B cell (primary cell): Measurements from ENCODE around the gene ITPR2. TPM values are rescaled to one million over a fixed set of nuclear protein-coding genes. Genes with fewer than 3 reads are reported as not detected.

Source experiments
- ATAC-seq: fragments of 200-7000 bp; cut with Tn5 transposase; one replicate; pipeline ENCODE4 v1.10.0; 2021; ENCODE audit warnings: low read depth, mild to moderate bottlenecking, moderate number of reproducible peaks, moderate library complexity
- CTCF ChIA-PET: fragments of 350-600 bp; sonication (Branson Sonifier 250); formaldehyde crosslinking; loops from one replicate; lab custom pipeline; 2021; ENCODE audit warnings: antibody characterized with exemption, inconsistent platforms; lab: Charles Lee
- POLR2A ChIA-PET: fragments of 350-600 bp; sonication (Branson Sonifier 250); formaldehyde crosslinking; loops from one replicate; lab custom pipeline; 2021; ENCODE audit warnings: antibody characterized with exemption; lab: Charles Lee
- DNase-seq: peaks from one replicate; pipeline ENCODE4 v3.0.0; 2013
- H2AFZ ChIP-seq: 2 replicates; pipeline ENCODE4 v1.6.1; 2012; ENCODE audit warnings: mild to moderate bottlenecking, low read depth, low read length; ENCODE audit not compliant: insufficient read depth, poor library complexity, severe bottlenecking
- H3K27ac ChIP-seq, 2 donors: 1 replicate in 1 of 2; 2 replicates in 1 of 2; pipeline ENCODE4 v1.5.1; 2012 to 2013; ENCODE audit warnings: low read length in 2 of 2, mild to moderate bottlenecking in 2 of 2, moderate library complexity in 1 of 2
- H3K27me3 ChIP-seq, 4 experiments: fragments of 200-600 bp in 1 of 4; sonication (generic) in 1 of 4; replicated peaks in 1 of 4; 1 replicate in 2 of 4; 2 replicates in 2 of 4; pipeline versions ENCODE4 v1.6.1 to v1.7.0; 2013 to 2016; ENCODE audit warnings: low read length in 3 of 4, mild to moderate bottlenecking in 2 of 4, mixed read lengths in 1 of 4, moderate library complexity in 1 of 4; ENCODE audit not compliant: insufficient read depth in 4 of 4, control insufficient read depth in 3 of 4; ENCODE audit errors: control extremely low read depth in 1 of 4
- H3K36me3 ChIP-seq, 2 experiments: replicated peaks in 1 of 2; 1 replicate in 1 of 2; 2 replicates in 1 of 2; pipeline versions ENCODE4 v1.6.1 to v1.7.1; 2013; ENCODE audit warnings: low read length in 1 of 2; ENCODE audit not compliant: insufficient read depth in 2 of 2, control insufficient read depth in 1 of 2; ENCODE audit errors: control extremely low read depth in 1 of 2, extremely low read depth in 1 of 2
- H3K4me1 ChIP-seq, 2 donors: fragments of 200-600 bp in 1 of 2; sonication (generic) in 1 of 2; 1 replicate in 1 of 2; 2 replicates in 1 of 2; pipeline versions ENCODE4 v1.5.1 to v1.6.1; 2013 to 2017; ENCODE audit warnings: low read length in 2 of 2; ENCODE audit not compliant: control insufficient read depth in 2 of 2, insufficient read depth in 2 of 2
- H3K4me2 ChIP-seq: replicated peaks from 2 replicates; pipeline ENCODE3; 2012; ENCODE audit warnings: mild to moderate bottlenecking, low read depth, low read length; ENCODE audit not compliant: poor library complexity, severe bottlenecking
- H3K4me3 ChIP-seq, 5 experiments: fragments of 200-600 bp in 1 of 5; sonication (generic) in 1 of 5; 1 replicate in 3 of 5; 2 replicates in 2 of 5; pipeline versions ENCODE4 v1.5.1 to v1.7.0; 2011 to 2016; ENCODE audit warnings: low read length in 4 of 5, mild to moderate bottlenecking in 4 of 5, low read depth in 2 of 5, control low read depth in 1 of 5, moderate library complexity in 1 of 5; ENCODE audit not compliant: insufficient read depth in 1 of 5; ENCODE audit errors: control extremely low read depth in 1 of 5, extremely low read depth in 1 of 5
- H3K79me2 ChIP-seq: fragments of 200-600 bp; sonication (generic); one replicate; pipeline ENCODE4 v1.6.0; 2016; ENCODE audit warnings: low read length; ENCODE audit not compliant: control insufficient read depth, insufficient read depth
- H3K9ac ChIP-seq: fragments of 200-600 bp; sonication (generic); 2 replicates; pipeline ENCODE4 v1.6.1; 2017; ENCODE audit warnings: mild to moderate bottlenecking, low read length, moderate library complexity
- H3K9me3 ChIP-seq, 3 donors: one replicate each; pipeline versions ENCODE4 v1.6.1 to v1.7.1; 2013; ENCODE audit warnings: low read length in 2 of 3; ENCODE audit not compliant: control insufficient read depth in 2 of 3, insufficient read depth in 1 of 3; ENCODE audit errors: control extremely low read depth in 1 of 3
- H4K20me1 ChIP-seq: 2 replicates; pipeline ENCODE4 v1.6.0; 2012; ENCODE audit warnings: mild to moderate bottlenecking, low read length; ENCODE audit not compliant: insufficient read depth, control insufficient read depth, poor library complexity, severe bottlenecking
- H3K27ac Mint-ChIP-seq: one replicate; pipeline ENCODE4 v1.8.0; 2021; ENCODE audit warnings: mixed read lengths
- H3K27me3 Mint-ChIP-seq: one replicate; pipeline ENCODE4 v1.8.0; 2021; ENCODE audit warnings: mixed read lengths
- H3K4me1 Mint-ChIP-seq: one replicate; pipeline ENCODE4 v1.8.0; 2021; ENCODE audit warnings: mixed read lengths
- H3K4me3 Mint-ChIP-seq: one replicate; pipeline ENCODE4 v1.8.0; 2021; ENCODE audit warnings: mixed read lengths
- H3K9me3 Mint-ChIP-seq: one replicate; pipeline ENCODE4 v1.8.0; 2022; ENCODE audit warnings: mixed read lengths; ENCODE audit not compliant: insufficient read depth
- EZH2 ChIP-seq: IDR thresholded peaks from 2 replicates; pipeline ENCODE4 v1.6.1; 2012; ENCODE audit warnings: borderline replicate concordance, low read depth, mild to moderate bottlenecking, moderate library complexity, low read length; ENCODE audit not compliant: insufficient read depth, poor library complexity, severe bottlenecking
- whole genome bisulfite sequencing: methylation state at CpG from one replicate; pipeline ENCODE4 v1.1.5; 2013; ENCODE audit warnings: missing lambda C conversion rate; ENCODE audit not compliant: insufficient coverage; 5-methylcytosine and 5-hydroxymethylcytosine counted together
- intact Hi-C: fragments of 100-400 bp; cut with micrococcal nuclease; formaldehyde crosslinking; loops from one replicate; pipeline ENCODE4 v1.10.0; 2022
- polyA plus RNA-seq: library from polyadenylated mRNA; depleted of rRNA; stranded (reverse); fragments of >200 nt; gene quantifications from 2 replicates; pipeline ENCODE4 v1.2.3, GENCODE V29; 2012
- total RNA-seq, 2 donors: library from RNA; stranded (reverse); fragments of 120-200 nt in 1 of 2; gene quantifications; 1 replicate in 1 of 2; 2 replicates in 1 of 2; pipeline versions ENCODE4 v1.2.3 to v1.2.4, GENCODE V29; 2013 to 2022
- TF ChIP-seq, protein P1 (sequence below): fragments of 200-600 bp; IDR thresholded peaks from one replicate; pipeline ENCODE4 v1.8.0; 2022; ENCODE audit warnings: antibody characterized with exemption, mild to moderate bottlenecking

ITPR2 gene
- total and polyA plus RNA-seq, 2 donors (not counting 1 experiment from before 2014, with no cell fraction given), result 4.3 to 113 TPM

DNA sequence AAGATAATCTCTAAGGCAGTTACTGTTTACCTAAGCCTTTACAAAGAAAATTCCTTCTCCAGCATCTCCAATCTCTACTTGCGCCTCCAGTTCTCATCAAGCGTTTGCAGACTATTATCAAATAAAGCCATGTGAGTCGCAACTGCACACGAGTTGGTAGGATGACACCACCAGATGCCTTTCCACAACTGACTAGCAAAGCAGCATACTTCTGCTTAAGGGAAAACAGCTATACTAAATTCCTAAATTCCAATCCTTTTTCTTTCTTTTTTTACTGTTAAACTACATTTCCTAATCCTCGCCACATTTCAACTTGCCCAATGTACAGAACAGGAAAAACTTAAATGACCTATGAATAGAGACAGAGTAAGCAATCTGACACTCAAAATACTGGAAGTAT, 166.7 kb downstream of the ITPR2 start:
- ChIA-PET POLR2A (no interaction called here), CTCF (no interaction called here)
- no peak overlapping the region for H2AFZ ChIP-seq
- no peak for ATAC-seq
- no peak for TF ChIP-seq EZH2
- TF ChIP-seq, protein P1, sequence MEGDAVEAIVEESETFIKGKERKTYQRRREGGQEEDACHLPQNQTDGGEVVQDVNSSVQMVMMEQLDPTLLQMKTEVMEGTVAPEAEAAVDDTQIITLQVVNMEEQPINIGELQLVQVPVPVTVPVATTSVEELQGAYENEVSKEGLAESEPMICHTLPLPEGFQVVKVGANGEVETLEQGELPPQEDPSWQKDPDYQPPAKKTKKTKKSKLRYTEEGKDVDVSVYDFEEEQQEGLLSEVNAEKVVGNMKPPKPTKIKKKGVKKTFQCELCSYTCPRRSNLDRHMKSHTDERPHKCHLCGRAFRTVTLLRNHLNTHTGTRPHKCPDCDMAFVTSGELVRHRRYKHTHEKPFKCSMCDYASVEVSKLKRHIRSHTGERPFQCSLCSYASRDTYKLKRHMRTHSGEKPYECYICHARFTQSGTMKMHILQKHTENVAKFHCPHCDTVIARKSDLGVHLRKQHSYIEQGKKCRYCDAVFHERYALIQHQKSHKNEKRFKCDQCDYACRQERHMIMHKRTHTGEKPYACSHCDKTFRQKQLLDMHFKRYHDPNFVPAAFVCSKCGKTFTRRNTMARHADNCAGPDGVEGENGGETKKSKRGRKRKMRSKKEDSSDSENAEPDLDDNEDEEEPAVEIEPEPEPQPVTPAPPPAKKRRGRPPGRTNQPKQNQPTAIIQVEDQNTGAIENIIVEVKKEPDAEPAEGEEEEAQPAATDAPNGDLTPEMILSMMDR, result no peak
- no peak overlapping the region for H3K4me3 ChIP-seq
- no peaks in the 10 kb centered on the region for H3K27me3 ChIP-seq
- no peaks in the 10 kb centered on the region for H3K4me1 ChIP-seq
- H3K4me3 Mint-ChIP-seq, result no peak overlapping the region
- no peak overlapping the region for H3K9ac ChIP-seq
- no peaks in the 10 kb centered on the region for H3K4me1 Mint-ChIP-seq
- no peaks in the 10 kb centered on the region for H3K9me3 ChIP-seq
- H3K36me3 ChIP-seq, result peaks cover 5 to 31% of the 10 kb centered on the region in 2 experiments
- H3K27ac Mint-ChIP-seq, result no peak overlapping the region
- no peaks in the 10 kb centered on the region for H3K9me3 Mint-ChIP-seq
- no peaks in the 10 kb centered on the region for H3K27me3 Mint-ChIP-seq
- H3K4me2 ChIP-seq, result no peak overlapping the region
- DNase-seq, result no peak
- H3K27ac ChIP-seq, result no peak overlapping the region
- intact Hi-C loops, result no loop called here
- H4K20me1 ChIP-seq, result no peaks in the 10 kb centered on the region
- WGBS, result 100% methylated on average over 4 of the region's 5 CpGs
- no peaks in the 10 kb centered on the region for H3K79me2 ChIP-seq

DNA sequence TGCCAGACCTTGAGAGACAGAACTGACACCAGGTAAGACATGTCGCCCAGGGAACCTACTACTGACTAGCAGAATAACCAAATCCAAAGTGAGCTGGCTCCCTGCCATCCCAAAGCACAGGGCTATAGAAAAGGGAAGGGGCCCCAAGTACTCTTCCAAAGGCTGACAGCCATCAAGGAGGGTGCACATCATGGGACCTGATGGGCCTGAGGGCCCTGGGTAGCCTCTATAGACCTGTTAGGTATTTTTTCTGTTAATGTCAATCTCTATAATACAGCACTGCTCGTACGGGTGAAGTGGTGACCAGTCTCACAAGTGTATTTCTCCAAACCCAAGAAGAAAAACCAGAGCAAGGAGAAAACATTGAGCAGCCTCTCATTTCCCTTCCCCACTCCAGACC, 171.6 kb downstream of the ITPR2 start:
- Histone ChIP-seq H3K4me3 (no peak overlapping the region), H2AFZ (no peak overlapping the region), H3K9ac (no peak overlapping the region), H4K20me1 (no peaks in the 10 kb centered on the region), H3K9me3 (no peaks in the 10 kb centered on the region), H3K4me1 (no peaks in the 10 kb centered on the region), H3K27me3 (no peaks in the 10 kb centered on the region), H3K4me2 (no peak overlapping the region), H3K79me2 (no peaks in the 10 kb centered on the region), H3K27ac (no peak overlapping the region), H3K36me3 (peaks cover 2 to 58% of the 10 kb centered on the region in 2 experiments)
- H3K9me3 Mint-ChIP-seq, result no peaks in the 10 kb centered on the region
- ATAC-seq (no peak), DNase-seq (no peak)
- no peak overlapping the region for H3K4me3 Mint-ChIP-seq
- intact Hi-C loops, result no loop called here
- no peak overlapping the region for H3K27ac Mint-ChIP-seq
- H3K4me1 Mint-ChIP-seq, result no peaks in the 10 kb centered on the region
- H3K27me3 Mint-ChIP-seq, result no peaks in the 10 kb centered on the region
- 100% methylated on average over 1 of the region's 3 CpGs for WGBS
- POLR2A ChIA-PET, result no interaction called here
- CTCF ChIA-PET, result interaction anchor here (1.5 kb wide), 1 partner anchor 9 kb away, joined by 7 read pairs; no protein-coding TSS in a partner anchor
- TF ChIP-seq EZH2, result no peak
- TF ChIP-seq, protein P1, result no peak
